HepG2 (cell line): ENCODE results near the gene RAC3. TPM values are rescaled to one million over a fixed set of nuclear protein-coding genes. Genes with fewer than 3 reads are reported as not detected.
A peak's percentile ranks its signal among the peaks of the same experiment; 100 is the strongest.

Experiments
- ATF5 ChIP-seq: sonication (generic); formaldehyde crosslinking; IDR thresholded peaks from 2 replicates; pipeline ENCODE4 v1.4.0; 2020; ENCODE audit warnings: mild to moderate bottlenecking, low read depth, missing genetic modification reagents
- ATF7-NPFF ChIP-seq: sonication (generic); formaldehyde crosslinking; IDR thresholded peaks from 2 replicates; pipeline ENCODE4 v1.8.1; 2023; ENCODE audit warnings: mild to moderate bottlenecking, low read depth, missing genetic modification reagents, moderate library complexity
- CHCHD3 ChIP-seq: sonication (generic); formaldehyde crosslinking; IDR thresholded peaks from 2 replicates; pipeline ENCODE4 v1.8.0; 2022; ENCODE audit warnings: mild to moderate bottlenecking, missing genetic modification reagents, moderate library complexity
- CHD4 ChIP-seq: fragments of 200-600 bp; sonication (generic); IDR thresholded peaks from 2 replicates; pipeline ENCODE4 v1.7.0; 2017; ENCODE audit warnings: mild to moderate bottlenecking, low read length, borderline replicate concordance
- CSRNP1 ChIP-seq: sonication (generic); formaldehyde crosslinking; IDR thresholded peaks from 2 replicates; pipeline ENCODE4 v1.8.1; 2023; ENCODE audit warnings: mild to moderate bottlenecking, missing genetic modification reagents
- DDIT3 ChIP-seq: sonication (generic); formaldehyde crosslinking; IDR thresholded peaks from 2 replicates; pipeline ENCODE4 v1.4.0; 2020; ENCODE audit warnings: mild to moderate bottlenecking, missing genetic modification reagents
- GMEB1 ChIP-seq: sonication (generic); formaldehyde crosslinking; IDR thresholded peaks from 2 replicates; pipeline ENCODE4 v1.5.1; 2020; ENCODE audit warnings: missing genetic modification reagents, mild to moderate bottlenecking, borderline replicate concordance
- ISL2 ChIP-seq: sonication (generic); formaldehyde crosslinking; IDR thresholded peaks from 2 replicates; pipeline ENCODE4 v1.5.0; 2020; ENCODE audit warnings: missing genetic modification reagents
- RAD51 ChIP-seq: fragments of 450-650 bp; IDR thresholded peaks from 2 replicates; pipeline ENCODE4 v1.6.1; 2016; ENCODE audit warnings: borderline replicate concordance
- TEAD3 ChIP-seq: optimal IDR thresholded peaks from 2 replicates; pipeline ENCODE3; 2016; ENCODE audit warnings: borderline replicate concordance
- TGIF2 ChIP-seq: IDR thresholded peaks from 2 replicates; pipeline ENCODE4 v1.6.1; 2016; ENCODE audit warnings: control low read depth, missing compliant biosample characterization
- ZHX1 ChIP-seq: sonication (generic); formaldehyde crosslinking; IDR thresholded peaks from 2 replicates; pipeline ENCODE4 v1.8.1; 2022; ENCODE audit warnings: low read depth, mild to moderate bottlenecking, missing genetic modification reagents
- ZIK1 ChIP-seq: sonication (generic); formaldehyde crosslinking; IDR thresholded peaks from 2 replicates; pipeline ENCODE4 v1.5.0; 2020; ENCODE audit warnings: mild to moderate bottlenecking, low read depth, missing genetic modification reagents, borderline replicate concordance
- ZNF263 ChIP-seq: sonication (generic); formaldehyde crosslinking; IDR thresholded peaks from 2 replicates; pipeline ENCODE4 v1.4.0; 2020; ENCODE audit warnings: missing genetic modification reagents
- ZNF329 ChIP-seq: sonication (generic); formaldehyde crosslinking; IDR thresholded peaks from 2 replicates; pipeline ENCODE4 v1.9.0; 2021; ENCODE audit warnings: low read depth, mild to moderate bottlenecking, missing genetic modification reagents
- ZNF503 ChIP-seq: sonication (generic); formaldehyde crosslinking; IDR thresholded peaks from 2 replicates; pipeline ENCODE4 v1.4.0; 2020; ENCODE audit warnings: missing genetic modification reagents
- ZNF552 ChIP-seq: sonication (generic); formaldehyde crosslinking; IDR thresholded peaks from 2 replicates; pipeline ENCODE4 v1.9.0; 2022; ENCODE audit warnings: missing genetic modification reagents, mild to moderate bottlenecking, borderline replicate concordance
- ZNF674 ChIP-seq: sonication (generic); formaldehyde crosslinking; IDR thresholded peaks from 2 replicates; pipeline ENCODE4 v1.5.0; 2020; ENCODE audit warnings: low read depth, mild to moderate bottlenecking, missing genetic modification reagents
- ZSCAN20 ChIP-seq: sonication (generic); formaldehyde crosslinking; IDR thresholded peaks from 2 replicates; pipeline ENCODE4 v1.4.0; 2020; ENCODE audit warnings: missing genetic modification reagents, mild to moderate bottlenecking, borderline replicate concordance
- polyA plus RNA-seq, 8 experiments: library from polyadenylated mRNA; depleted of rRNA in 3 of 8; stranded (reverse) in 7 of 8; unstranded in 1 of 8; fragments of >200 nt; fragmentation: Illumina TruSeq in 4 of 8; extraction: Trizol in 4 of 8; gene quantifications; 2 replicates each; pipeline versions ENCODE4 v1.2.1 to v1.2.3, GENCODE V29; 2011 to 2016; ENCODE audit warnings: low read depth in 4 of 8, missing spikeins in 1 of 8, mixed read lengths in 1 of 8; ENCODE audit not compliant: insufficient read depth in 1 of 8
- total RNA-seq, 5 experiments: library from RNA; depleted of rRNA; stranded (reverse); fragments of >200 nt; fragmentation: Illumina TruSeq; extraction: Trizol; gene quantifications; 2 replicates each; pipeline ENCODE4 v1.2.3, GENCODE V29; 2016; ENCODE audit warnings: low read depth in 1 of 5

RAC3 gene
- total and polyA plus RNA-seq, 2 of the 13 experiments (the other 11 are each of a cell fraction or from before 2014, with no cell fraction given), result 10.5 to 21.3 TPM

GRCh38 chr17:81993729-81994592 is 37.5 kb upstream of the RAC3 start (continued):
- peak; percentile 69 for TF ChIP-seq CSRNP1
- no peak for TF ChIP-seq ZNF503
- peak; percentile 45; the same call in 1 of the 2 replicates for TF ChIP-seq GMEB1 (CRISPR knock-in tag)
- TF ChIP-seq ZNF329 (CRISPR knock-in tag), result peak; percentile 48; the same call in 1 of the 2 replicates
- peak; percentile 84; the same call in 1 of the 2 replicates for TF ChIP-seq ATF7-NPFF (CRISPR knock-in tag)
- TF ChIP-seq ZNF263, result no peak; the same call in 1 of the 2 replicates
- peak; percentile 76; the same call in 1 of the 2 replicates for TF ChIP-seq ZHX1 (CRISPR knock-in tag)
- TF ChIP-seq CHD4, result no peak
- TF ChIP-seq TEAD3 (CRISPR knock-in tag), result no peak
- TF ChIP-seq ATF5 (CRISPR knock-in tag), result no peak; the same call in 1 of the 2 replicates
- TF ChIP-seq TGIF2 (CRISPR knock-in tag), result peak; percentile 67; the same call in 1 of the 2 replicates
- TF ChIP-seq ZIK1 (CRISPR knock-in tag), result peak; percentile 78; the same call in 1 of the 2 replicates
- TF ChIP-seq DDIT3 (CRISPR knock-in tag), result no peak
- no peak for TF ChIP-seq ISL2 (CRISPR knock-in tag)
- no peak for TF ChIP-seq RAD51
- peak; percentile 92; the same call in 1 of the 2 replicates for TF ChIP-seq ZNF674 (CRISPR knock-in tag)
- TF ChIP-seq ZNF552 (CRISPR knock-in tag), result peak; percentile 46; the same call in 1 of the 2 replicates
- peak; percentile 87 for TF ChIP-seq CHCHD3 (CRISPR knock-in tag)
- peak; percentile 32; the same call in 1 of the 2 replicates for TF ChIP-seq ZSCAN20
